ENCODE measurements around the gene RGS6.

Gene RGS6

DNA sequence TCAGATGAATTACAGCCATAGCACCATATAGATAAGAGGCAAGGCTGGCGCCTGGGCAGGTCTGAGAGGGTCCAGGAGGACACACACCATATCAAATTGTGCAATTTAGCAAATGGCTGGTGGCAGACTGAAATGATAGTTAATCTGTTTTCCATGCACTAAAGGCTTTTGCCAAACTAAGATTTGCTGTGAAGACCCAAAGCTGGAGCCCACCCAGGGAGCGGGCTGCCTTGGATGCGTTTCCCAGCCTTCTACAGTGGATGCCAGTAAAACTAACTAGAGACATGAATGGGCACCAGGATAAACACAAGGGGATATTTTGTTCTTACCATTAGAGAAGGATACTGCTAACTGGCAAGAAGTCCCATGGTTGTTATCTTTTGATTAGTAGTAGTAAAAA lies 486.6 kb downstream of the RGS6 start:
- DNase-seq = no peak

DNA sequence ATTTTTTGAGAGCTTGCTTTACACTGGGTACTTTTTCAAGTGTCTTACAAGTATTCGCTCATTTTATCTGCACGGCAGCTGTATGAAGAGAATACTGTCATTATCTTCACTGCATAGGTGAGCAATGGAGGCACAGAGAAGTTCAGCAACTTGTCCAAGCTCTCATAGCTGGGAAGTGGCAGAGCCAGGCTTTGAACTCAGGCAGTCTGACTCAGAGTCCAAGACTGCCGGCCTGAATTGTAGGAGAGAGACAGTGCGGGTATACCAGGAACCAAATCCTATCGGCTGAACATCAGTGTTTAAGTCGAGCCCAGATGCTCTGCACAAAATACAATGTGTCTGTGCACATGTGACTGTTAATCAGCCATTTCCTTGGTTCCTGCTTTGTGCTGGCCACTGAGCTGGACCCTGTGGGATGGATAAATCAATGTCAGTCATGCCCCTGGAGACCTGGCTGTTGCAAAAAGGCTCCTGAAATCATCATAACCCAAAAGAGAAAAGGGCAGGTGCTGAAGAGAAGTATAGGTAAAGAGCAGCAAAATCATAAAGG lies 487.1 kb downstream of the RGS6 start:
- no peak for DNase-seq

DNA sequence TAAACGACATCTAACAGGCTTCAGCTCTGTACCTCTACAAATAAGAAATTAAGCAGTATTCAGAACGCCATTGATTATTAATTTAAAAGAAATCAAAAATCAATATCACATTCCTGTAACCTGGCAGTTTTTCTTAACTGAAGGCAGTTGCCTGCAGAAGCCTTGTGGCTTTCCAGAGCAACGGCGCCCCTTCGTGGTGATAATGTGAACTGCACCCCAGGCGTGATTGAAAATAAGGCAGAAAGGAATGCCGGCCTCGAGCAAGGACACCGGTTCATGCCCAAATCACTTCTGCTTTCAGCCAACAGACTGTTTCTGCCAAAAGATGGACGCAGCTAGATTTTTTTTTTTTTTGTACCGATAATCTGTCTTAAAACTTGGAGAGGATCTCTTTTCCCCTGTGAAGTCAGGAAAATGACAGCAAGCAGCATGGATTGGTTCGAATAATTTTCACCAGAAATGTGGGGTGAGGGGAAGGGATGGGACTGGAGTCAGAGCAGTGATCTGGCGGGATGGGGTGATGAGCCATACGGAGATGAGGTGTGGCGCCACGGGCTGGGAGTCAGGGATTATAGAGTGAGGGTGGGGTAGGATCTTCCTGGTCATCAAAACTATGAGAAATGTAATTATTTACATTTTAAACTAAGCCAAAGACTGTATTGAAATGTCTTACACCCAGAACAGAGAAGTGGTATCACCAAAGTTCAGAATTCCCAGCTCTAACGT lies 488.7 kb downstream of the RGS6 start:
- DNase-seq = peak; percentile 41

DNA sequence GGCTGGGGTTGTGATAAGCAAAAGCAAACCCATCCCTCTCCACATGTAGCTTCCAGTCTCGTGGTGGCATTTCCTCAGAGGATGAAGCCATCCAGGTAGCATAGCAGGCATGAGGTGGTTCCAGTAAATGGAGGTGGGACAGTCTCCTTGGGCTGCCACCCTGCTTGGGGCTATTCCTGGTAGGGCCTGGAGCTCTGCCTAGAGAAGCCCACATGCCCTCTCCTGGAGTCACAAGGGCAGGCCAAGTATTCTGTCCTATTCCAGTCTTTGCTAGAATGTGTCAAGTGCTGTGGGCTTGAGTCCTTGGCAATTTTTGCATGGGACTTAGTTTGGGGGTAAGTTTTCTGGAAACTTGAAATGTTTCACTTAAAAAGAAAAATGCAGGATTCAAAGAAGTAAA lies 491.7 kb downstream of the RGS6 start:
- DNase-seq = no peak

DNA sequence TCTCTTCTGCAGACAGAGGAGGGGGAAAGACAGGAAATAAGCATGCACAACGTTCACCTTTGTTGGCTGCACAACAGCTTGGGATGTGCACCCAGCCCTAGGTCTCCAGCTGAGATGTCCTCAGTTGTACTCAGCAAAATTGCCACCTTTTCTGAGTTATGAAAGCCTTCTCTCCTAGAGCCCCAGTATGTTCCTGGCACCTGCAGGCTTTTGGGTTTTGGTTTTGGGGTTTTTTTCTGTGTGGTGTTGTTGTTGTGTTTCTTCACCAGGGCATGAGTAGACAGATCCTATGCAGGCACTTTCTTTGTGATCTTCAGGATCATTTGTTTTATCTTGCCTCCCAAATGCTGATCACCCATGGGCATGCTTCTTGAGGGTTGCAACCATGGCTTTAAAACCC lies 498.2 kb downstream of the RGS6 start:
- DNase-seq = no peak

DNA sequence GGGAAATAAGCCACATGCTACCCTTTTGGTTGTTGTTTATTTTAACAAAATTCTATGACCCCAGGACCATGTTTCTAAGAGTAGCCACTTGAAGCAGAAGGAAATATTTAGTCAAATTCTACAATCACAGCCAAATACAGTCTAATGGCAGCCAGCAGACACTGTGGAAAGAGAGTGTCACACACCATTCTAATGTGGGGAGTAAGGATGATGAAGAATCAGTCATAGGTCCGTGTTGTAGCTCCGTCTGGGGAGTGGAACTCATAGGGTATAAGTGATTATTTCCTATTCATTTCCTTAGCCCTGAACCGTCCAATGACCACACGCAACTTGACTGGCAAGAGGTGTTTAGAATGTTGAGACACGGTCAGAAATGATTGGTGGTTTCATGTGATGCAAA lies 500.5 kb downstream of the RGS6 start:
- DNase-seq = no peak

DNA sequence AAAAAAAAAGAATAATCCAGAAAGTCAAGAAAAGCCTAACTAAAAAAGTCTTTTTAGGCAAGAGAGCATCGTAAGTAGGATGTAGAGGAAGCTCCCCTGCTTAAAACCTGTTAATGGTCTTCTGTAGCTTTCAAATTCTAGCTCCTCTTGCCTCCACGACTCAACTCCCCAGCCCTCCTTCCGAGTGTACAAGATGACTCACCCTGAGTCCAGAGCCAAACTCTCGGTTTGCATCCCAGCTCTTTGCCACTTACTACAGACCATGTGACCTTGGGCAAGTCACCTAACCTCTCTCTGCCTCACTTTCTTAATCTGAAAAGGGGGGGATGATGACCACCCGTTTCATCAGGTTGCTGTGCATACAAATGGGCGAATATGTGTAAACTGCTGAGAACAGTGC lies 501.3 kb downstream of the RGS6 start:
- DNase-seq = no peak

DNA sequence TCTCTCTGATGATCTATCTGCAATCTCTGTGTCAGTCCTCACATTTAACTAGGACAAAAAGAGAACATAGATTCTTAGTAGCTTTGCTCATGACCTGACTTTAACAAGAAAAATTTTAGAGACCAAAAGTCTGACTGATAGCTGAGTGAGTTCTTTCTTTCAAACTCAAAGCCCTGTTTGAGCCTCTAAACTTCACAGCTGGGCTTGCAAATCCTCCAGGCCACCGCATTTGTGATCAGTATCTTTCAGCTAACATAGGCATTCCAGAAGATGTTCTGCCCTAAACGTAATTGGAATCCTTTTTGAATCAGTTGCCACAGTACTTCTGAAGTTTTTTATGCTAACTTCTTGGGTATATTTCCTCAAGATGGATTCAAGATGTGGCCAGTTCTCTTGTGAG lies 502.6 kb downstream of the RGS6 start:
- no peak for DNase-seq

DNA sequence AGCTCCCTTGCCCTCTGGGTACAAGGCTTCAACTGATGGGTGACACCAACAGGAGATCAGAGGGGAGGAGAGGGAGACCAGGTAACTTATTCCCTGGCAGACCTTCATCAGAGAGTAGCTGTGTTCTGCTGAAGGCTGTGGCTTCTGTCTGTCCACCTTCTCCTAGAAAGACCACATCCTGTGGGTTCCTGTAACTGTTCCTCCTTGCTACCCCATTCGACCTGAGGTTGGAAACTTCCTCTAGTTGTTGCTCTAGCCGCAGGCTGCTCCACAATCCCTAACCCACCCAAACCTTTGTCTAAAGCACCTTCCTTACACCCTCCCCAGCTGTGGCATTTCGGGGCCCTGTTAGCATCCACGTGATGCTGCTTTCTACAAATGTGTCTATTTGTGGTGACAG lies 507.5 kb downstream of the RGS6 start:
- DNase-seq = no peak

DNA sequence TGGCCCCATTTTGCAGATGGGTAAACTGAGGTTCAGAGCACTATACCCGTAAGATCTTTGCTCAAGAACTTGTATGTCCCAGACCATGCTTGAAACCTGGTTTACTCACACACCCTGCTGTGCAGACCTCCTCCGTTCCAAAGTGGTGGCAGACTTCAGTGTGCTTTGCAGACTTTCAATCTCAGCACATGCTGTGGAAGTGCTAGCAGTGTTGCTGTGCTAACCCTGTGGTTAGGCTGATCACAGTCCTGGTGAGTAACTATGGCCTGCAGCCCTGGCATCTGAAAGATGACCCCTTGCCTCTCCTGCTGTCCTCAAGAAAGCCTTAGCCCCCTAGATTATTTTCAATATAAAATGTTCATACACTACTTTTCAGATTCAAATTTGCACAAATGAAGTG lies 511.0 kb downstream of the RGS6 start:
- no peak for DNase-seq

DNA sequence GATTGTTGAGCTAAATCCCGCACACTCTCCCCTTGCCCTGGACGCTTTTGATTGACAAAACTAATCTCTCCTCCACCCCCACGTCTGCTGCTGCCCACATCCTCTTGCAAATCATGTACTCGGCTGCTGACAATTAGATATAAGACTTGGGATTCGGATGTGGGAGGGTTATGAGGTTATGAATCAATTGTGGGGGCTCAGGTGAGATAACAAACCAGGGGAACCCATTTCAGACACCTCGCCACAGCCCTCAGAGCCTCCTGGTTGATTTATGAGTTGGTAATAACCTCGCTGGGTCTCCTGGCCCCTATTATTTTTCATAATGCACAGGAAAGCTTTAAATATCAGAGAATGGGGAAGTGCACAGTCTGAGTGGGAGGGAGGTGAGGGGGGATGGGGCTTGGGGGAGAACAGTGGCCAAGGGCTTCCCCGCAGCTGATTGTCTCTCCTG lies 511.8 kb downstream of the RGS6 start:
- peak; percentile 12 for DNase-seq

DNA sequence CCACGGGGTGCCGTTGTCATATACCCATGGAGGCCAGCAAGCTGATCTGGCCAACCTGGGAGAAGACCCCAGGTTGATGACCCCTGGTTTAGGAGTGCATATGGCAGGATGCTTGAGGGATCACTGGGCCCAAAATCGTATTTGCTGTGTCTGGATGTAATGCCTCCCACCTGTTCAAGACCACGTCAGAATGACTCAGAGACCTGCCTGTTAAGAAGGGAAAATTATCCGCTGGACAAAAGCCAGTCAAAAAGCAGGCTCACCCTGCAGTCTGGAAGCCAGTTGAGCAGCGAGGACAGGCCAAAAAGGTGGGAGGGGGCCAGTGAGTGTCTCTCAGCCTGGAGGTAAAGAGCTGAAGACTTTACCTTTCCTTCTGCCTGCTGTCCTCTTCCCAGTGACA lies 512.5 kb downstream of the RGS6 start:
- DNase-seq = no peak

DNA sequence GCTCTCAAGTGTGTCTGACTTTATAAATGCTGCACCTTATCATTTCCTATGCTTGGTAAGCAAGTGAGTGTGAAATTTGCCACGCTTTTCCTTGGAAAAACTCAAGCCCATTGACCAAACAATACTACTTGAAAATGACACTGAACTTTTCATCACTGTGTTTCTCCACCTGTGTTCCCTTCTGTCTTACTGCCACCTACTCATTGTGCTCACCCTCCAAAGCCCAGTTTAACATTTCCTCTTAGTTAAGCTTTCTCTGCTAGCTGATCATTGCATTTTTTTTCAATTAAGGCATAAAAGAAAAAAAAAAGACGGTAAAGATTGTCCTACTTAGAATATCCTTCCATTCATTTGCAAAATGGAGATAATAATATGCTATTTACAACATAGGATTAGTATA lies 516.0 kb downstream of the RGS6 start:
- no peak for DNase-seq

DNA sequence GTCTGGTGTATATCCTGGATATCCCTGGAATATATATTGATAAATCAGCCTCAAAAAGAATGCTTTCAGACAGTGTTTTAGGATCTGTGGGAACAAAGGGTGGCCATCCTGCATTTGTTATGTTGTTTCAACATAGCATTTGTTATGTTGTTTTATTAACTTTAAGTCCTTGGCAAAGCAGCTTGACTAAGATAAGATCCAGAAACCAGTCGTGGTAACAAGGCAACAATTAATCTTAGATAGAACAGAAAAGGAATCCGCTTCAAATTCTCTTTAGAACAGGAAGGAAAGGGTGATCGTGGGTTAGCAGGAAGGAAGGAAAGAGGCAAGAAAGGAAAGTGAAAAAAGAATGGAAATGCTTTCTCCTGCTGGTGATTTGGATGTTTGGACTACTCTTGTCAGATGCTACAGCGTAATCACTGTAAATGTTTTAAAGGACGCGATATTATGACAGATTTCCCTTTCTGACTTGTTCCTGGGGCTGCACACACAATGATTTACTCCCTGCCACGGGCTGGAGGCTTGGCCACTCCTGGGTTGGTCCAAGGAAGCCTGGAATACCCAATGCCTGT lies 518.3 kb downstream of the RGS6 start:
- no peak for DNase-seq

DNA sequence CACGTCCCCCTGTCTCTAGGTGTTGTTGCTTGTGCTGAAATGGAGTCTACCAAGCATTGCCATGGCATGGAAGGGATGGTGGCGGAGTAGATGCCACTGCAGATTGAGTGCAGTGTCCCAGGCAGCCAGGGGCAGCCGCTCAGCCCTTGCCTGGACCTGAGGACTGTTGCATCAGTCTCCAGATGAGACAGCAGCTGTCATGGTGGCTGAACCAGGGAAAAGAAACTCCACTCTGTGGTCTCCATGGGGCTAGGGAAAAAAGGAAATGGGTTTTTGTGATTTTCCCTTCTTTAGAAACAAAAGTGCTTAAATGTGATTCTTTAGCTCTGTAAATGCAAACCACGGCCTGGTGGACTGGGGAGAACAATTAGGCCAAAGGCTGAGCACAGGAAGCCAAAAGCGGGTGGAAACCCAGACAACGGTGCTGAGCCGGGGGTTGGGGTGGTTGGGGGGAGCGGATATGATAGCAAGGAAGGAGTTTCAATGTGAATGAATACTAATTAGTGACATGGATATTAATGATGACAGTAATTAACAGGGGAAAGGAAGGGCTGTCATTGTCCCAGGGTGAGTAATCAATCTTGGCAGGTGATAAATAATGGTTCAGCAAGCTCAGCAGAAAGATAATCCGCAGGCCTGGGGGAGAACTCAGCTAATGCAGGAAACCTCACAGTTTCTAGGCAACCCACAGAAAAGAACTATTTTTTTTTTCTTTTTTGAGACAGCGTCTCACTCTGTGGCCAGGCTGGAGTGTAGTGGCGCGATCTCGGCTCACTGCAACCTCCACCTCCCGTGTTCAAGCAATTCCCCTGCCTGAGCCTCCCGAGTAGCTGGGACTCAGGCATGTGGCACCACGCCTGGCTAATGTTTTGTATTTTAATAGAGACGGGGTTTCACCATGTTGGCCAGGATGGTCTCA lies 519.1 kb downstream of the RGS6 start:
- peak; percentile 37 for DNase-seq

DNA sequence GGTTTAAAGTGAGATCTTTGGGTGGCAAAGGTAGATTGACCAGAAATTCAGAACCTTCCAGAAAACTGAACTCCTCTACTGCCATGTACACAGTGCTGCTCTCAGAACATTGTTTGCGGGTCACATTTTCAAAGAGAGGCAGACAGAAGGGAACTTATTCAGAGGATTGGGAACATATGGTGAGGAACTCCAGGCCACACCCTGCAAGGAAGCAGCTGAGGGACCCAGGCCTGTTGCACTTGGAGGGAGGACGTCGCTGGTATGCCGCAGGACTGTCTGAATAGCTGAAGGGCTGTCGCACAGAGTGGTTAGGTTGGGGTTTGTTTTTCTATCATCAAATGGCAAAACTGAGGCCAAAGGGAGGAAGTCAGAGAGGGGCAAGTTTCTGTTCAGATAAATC lies 520.5 kb downstream of the RGS6 start:
- no peak for DNase-seq

DNA sequence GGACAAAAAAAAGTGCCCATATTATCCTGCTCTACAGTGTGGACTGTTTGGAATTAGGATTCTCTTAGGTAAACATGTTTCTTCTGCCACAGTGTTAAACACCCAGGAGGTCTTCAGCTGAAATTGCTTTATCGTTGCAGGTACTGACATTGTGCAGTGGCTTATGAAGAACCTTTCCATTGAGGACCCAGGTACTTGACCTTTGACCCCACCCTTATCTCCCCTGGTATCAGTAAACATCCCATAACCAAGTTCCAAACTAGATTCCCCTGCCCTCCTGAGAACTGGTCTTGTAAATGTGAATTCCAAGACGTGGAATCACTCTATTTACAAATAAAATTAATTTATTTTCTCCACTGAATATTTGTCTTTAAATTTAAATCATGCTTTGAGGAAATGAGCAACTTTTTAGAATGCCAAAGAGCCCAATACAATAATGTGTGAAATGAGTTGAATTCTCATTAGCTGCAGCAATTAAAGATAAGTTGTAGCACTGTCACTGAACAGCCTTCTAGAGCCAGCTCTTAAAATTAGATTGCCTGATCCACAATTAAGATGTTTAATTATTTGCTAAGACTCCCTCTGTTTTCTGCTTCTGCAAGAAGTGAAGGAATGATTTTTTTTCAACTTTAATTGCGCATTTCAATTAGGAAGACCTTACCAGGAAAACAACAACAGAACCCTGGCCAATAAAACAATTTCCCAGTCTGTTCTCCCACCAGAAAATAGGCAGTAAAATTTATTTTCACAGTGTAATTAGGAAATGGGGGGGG lies 522.3 kb downstream of the RGS6 start:
- DNase-seq = no peak

DNA sequence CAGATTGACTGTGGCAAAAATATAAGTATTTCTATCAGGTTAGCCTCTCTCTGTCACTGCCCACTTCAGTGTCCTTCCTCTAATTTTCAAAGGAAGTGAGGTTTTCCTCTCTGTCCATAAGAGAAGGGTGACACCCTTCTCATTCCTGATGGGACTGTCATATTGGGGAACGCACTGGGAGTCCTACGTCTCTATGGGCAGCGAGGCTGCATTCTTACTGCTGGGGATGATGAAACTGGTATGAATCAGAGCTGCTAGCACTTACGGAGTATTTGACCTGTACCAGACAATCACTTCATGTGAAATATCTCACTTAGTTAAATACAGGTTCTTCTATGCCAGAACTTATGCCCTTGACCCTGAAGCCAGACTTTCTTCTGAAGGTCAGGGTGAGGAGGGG lies 525.4 kb downstream of the RGS6 start:
- no peak for DNase-seq

DNA sequence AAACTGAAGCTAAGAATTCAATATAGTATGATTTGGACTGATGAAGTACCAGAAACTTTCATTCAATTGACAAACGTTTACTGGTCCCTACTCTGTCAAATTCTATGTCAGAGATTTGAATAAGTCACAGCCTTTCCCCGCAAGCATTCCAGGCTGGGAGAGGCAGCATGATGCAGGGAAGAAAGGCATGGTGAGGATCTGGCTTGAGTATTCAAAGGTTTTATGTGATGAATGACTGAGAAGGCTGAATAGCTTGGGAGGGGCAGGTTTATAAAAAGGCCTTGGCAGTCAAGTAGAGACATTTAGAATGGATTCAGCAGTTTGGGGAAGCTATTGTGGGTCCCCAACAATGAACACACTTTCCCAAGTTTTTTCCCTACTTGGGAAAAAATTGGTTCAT lies 529.8 kb downstream of the RGS6 start:
- DNase-seq = no peak

DNA sequence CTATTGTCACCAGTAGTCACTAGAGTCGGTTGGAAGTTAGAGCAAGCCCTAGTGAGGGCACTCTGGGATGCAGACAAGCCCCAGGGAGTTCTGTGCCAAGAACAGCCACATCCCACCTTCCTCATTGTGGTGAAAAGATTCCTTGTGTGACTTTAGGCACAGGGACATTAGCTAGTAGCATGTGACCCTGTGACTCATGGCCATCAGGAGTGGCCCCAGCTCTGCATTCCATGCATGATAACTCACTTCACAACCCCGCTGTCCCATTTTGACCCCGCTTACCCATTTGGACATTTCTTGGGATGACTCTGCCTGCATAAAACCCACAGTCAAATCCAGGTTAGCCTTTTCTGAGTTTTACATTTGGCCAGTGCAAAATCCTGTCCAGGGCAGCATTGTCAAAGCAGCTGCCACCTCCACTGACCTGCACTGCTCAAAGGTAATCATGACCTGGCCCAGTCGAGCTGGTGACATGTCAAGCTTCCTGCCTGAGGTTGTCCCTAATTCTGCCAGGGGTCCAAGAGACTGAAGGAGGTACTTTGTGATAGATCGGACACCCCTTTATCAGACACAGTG lies 531.1 kb downstream of the RGS6 start:
- no peak for DNase-seq

DNA sequence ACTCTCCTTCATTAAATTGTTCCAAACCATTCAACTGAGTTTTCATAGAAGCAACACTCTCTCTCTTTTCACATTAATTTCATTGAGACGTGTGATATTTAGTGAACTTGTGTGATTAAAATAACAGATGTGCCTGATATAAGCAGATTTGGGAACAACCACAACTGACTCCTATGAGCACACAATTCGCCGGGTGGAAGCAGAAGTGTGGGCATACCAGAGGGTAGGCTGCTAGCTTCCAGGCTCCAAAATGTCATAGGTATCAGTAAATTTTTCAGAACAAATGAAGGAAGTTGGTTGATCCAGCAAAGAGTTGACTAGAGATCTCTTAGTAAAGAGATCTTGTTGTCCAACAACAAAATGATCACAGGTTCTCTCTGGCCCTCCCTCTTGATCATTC lies 532.0 kb downstream of the RGS6 start:
- DNase-seq = no peak

DNA sequence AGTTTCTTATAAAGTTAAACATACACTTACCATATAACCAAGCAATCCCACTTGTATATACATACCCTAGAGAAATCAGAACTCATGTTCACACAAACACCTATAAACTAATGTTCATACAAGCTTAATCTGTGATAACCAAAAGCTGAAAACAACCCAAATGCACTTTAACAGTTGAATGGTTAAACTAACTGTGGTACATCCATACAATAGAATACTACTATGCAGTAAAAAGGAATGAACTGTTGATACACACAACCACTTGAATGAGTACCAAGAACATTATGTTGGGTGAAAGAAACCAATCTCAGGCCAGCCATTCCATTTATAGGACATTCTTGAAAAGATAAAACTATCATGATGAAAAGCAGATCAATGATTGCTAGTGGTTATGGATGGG lies 534.1 kb downstream of the RGS6 start:
- DNase-seq = no peak

DNA sequence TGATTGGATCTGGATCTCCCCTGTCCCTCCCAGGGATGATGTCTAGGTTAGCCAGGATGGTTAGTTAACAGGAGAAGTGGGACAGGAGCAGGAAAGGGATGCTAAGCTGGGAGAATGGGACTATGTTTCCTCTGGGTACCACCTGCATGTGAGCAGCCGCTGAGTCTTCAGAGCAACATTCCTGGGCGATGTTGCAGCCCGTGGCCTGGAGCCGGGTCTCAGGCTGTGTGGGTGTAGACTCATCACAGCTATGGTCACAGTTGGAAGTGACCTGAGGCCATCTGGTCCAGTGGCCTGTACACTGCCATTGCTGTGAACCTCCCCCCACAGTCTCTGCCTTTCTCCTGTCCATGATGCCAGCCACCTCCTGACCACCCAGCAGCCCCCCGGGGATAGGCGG lies 539.1 kb downstream of the RGS6 start:
- no peak for DNase-seq

All from activated effector memory CD4-positive, alpha-beta T cell treated with Interleukin-2 at 50 U/mL for 16 hours (primary cell).